Colonic mucosa (tissue), 4 donors: ENCODE data around the gene ATP8A1. TPM values are rescaled to one million over a fixed set of nuclear protein-coding genes. Genes with fewer than 3 reads are reported as not detected.
"Not testable (repeated sequence)": the region's sequence is repeated elsewhere in the genome, so short reads cannot be mapped to it uniquely, and the experiment has no call there.

Experiments
- DNase-seq: peaks from one replicate; pipeline ENCODE4 v3.0.0-alpha.2; 2020
- H3K27ac ChIP-seq: fragments of 200-600 bp; one replicate; pipeline ENCODE4 v1.8.0; 2021
- H3K27me3 ChIP-seq: fragments of 200-600 bp; one replicate; pipeline ENCODE4 v1.8.0; 2021
- H3K36me3 ChIP-seq: fragments of 200-600 bp; one replicate; pipeline ENCODE4 v1.8.0; 2021
- H3K4me1 ChIP-seq: fragments of 200-600 bp; one replicate; pipeline ENCODE4 v1.8.0; 2021; ENCODE audit warnings: mild to moderate bottlenecking
- H3K4me3 ChIP-seq: fragments of 200-600 bp; one replicate; pipeline ENCODE4 v1.8.0; 2021
- H3K9ac ChIP-seq, 2 donors: one replicate each; pipeline ENCODE4 v1.7.0; 2013; ENCODE audit warnings: control low read depth in 2 of 2, low read depth in 2 of 2, low read length in 2 of 2
- H3K9me3 ChIP-seq: fragments of 200-600 bp; one replicate; pipeline ENCODE4 v1.8.0; 2021
- intact Hi-C: fragments of 100-400 bp; cut with DNase I; formaldehyde crosslinking; loops from one replicate; pipeline ENCODE4 v1.14.1; 2022
- total RNA-seq, 2 donors: library from RNA; stranded (reverse); fragmentation: NEBNext Ultra II Directional in 1 of 2; extraction: Animal tissue kit (Norgen Biotek cat#: 25700) in 1 of 2; gene quantifications; one replicate each; pipeline ENCODE4 v1.2.1, GENCODE V29; 2021
- TF ChIP-seq, protein P1 (sequence below): fragments of 200-600 bp; IDR thresholded peaks from one replicate; pipeline ENCODE4 v1.8.0; 2022; ENCODE audit warnings: antibody characterized with exemption, mild to moderate bottlenecking
- donor health status: healthy.
- donor health status: DM: no; HTN: no; CAD: no.
- donor health status: DM: no; HTN: no; CAD: no.

Gene ATP8A1
- total RNA-seq = 10 to 100 TPM; 19.1 to 34.0 TPM

DNA sequence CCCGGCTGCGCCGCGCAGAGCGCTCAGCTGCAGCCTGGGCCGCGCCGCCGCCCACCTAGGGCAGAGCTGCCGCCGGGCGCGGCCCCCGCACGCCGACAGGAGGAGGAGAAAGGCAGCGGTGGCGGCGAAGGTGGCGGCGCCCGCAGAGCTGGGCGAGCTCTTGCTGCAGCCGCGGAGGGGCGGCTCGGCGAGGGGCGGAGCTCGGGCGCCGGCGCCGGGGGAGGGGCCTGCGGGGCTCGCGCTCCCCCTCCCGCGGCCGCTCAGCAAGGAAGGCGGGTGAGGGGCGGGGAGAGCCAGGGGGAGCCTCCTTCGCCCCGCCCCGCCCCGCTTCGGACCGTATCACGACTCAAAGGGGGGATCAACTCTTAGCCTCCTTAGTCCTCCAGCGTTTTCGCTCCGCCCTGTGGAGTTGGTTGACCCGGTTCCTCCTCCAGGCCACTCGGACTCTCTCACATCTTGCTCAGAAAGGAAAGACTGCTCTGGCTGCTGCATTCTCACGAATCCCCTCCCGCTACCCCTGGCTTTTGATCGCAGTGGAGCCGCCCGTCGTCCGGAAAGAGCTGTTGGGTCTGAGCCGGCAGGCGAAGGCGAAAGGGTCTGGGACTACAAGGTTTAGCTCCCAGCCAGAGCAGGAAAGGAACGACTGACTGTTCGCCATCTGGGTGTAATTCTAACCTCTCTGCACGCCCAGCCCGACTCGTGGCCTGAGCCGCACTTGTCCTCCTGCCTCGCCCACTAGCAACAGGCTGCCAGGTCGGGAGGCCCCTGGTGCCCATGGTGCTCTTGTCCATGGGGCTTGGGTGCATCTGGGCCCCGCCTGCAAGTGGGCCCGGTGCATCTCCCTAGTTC lies at the start of gene ATP8A1:
TSS of gene ATP8A1 (minus strand) at position 162 of the 849 bp plus-strand sequence. CDS start 232 bp downstream, outside the sequence.
- H3K36me3 ChIP-seq = no peaks in the 10 kb centered on the region
- H3K9ac ChIP-seq = peak within 1 kb of the TSS; percentile 82 to 86
- H3K4me1 ChIP-seq = peaks cover 3% of the 10 kb centered on the region
- H3K4me3 ChIP-seq = peak within 1 kb of the TSS; percentile 82
- peak within 1 kb of the TSS; percentile 88 for H3K27ac ChIP-seq
- TF ChIP-seq, protein P1, sequence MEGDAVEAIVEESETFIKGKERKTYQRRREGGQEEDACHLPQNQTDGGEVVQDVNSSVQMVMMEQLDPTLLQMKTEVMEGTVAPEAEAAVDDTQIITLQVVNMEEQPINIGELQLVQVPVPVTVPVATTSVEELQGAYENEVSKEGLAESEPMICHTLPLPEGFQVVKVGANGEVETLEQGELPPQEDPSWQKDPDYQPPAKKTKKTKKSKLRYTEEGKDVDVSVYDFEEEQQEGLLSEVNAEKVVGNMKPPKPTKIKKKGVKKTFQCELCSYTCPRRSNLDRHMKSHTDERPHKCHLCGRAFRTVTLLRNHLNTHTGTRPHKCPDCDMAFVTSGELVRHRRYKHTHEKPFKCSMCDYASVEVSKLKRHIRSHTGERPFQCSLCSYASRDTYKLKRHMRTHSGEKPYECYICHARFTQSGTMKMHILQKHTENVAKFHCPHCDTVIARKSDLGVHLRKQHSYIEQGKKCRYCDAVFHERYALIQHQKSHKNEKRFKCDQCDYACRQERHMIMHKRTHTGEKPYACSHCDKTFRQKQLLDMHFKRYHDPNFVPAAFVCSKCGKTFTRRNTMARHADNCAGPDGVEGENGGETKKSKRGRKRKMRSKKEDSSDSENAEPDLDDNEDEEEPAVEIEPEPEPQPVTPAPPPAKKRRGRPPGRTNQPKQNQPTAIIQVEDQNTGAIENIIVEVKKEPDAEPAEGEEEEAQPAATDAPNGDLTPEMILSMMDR = no peak
- no peaks in the 10 kb centered on the region for H3K27me3 ChIP-seq
- no peaks in the 10 kb centered on the region for H3K9me3 ChIP-seq
- intact Hi-C loops = loop anchor here (10.0 kb wide), 1 partner anchor 82 kb away; no protein-coding TSS in a partner anchor
- peak; percentile 94 for DNase-seq

GRCh38 chr4:42706086-42706485 lies 49.2 kb upstream of the ATP8A1 start:
- H3K27ac ChIP-seq = no peak overlapping the region
- H3K9ac ChIP-seq = no peak overlapping the region
- H3K4me3 ChIP-seq = no peak overlapping the region
- intact Hi-C loops = no loop called here
- H3K9me3 ChIP-seq = no peaks in the 10 kb centered on the region
- H3K27me3 ChIP-seq = no peaks in the 10 kb centered on the region
- no peaks in the 10 kb centered on the region for H3K4me1 ChIP-seq
- TF ChIP-seq, protein P1 = no peak
- no peaks in the 10 kb centered on the region for H3K36me3 ChIP-seq
- DNase-seq = no peak

GRCh38 chr4:42703813-42704212 lies 46.9 kb upstream of the ATP8A1 start:
- intact Hi-C loops = no loop called here
- Histone ChIP-seq H3K27ac (no peak overlapping the region), H3K36me3 (no peaks in the 10 kb centered on the region), H3K9ac (no peak overlapping the region), H3K4me3 (no peak overlapping the region), H3K27me3 (no peaks in the 10 kb centered on the region), H3K4me1 (no peaks in the 10 kb centered on the region), H3K9me3 (no peaks in the 10 kb centered on the region)
- TF ChIP-seq, protein P1 = no peak
- no peak for DNase-seq

DNA sequence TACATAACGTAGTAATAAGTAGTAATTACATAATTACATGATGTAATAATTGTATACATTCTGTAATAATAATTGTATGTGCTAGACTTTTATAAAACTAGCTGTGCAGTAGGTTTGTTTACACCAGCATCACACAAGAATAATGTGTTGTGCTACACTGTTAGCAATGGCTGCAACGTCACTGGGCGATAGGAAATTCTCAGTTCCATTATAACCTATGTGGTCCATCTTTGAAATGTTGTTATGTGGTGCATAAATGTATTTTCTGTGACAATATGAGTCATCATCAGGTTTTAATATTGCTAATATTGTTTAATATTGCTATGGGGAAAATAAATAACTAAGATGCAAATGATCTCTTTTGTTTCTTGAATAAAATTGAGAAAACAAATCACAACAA lies 46.0 kb upstream of the ATP8A1 start:
- Histone ChIP-seq H3K27ac (no peak overlapping the region), H3K9ac (no peak overlapping the region), H3K36me3 (no peaks in the 10 kb centered on the region), H3K4me1 (no peaks in the 10 kb centered on the region), H3K27me3 (no peaks in the 10 kb centered on the region), H3K4me3 (no peak overlapping the region), H3K9me3 (no peaks in the 10 kb centered on the region)
- TF ChIP-seq, protein P1 = no peak
- no peak for DNase-seq
- intact Hi-C loops = no loop called here

GRCh38 chr4:42701780-42702179 lies 44.9 kb upstream of the ATP8A1 start:
- H3K27ac ChIP-seq, H3K36me3 ChIP-seq, DNase-seq, H3K9me3 ChIP-seq, intact Hi-C loops, H3K27me3 ChIP-seq, H3K4me3 ChIP-seq, H3K9ac ChIP-seq, H3K4me1 ChIP-seq: not testable (repeated sequence)

DNA sequence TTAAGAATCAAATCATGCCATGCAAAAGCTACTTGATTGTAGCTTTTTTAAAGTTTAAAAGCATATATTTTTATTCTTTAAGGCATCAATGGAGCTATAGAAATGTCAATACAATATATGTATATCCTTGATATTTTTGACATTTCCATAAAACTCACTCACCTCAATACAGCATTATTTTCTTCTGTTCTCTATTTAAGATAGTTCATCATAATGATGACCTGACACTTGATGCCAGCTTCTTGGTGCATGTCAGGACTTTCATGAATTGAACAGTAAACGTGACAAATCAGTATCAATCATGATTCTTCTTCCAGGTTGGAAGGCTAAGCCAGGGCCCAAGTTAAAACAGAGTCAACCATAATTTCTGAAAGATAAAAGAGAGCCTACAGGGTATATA lies 33.6 kb upstream of the ATP8A1 start:
- Histone ChIP-seq H3K36me3 (no peaks in the 10 kb centered on the region), H3K27ac (no peak overlapping the region), H3K9me3 (no peaks in the 10 kb centered on the region), H3K27me3 (no peaks in the 10 kb centered on the region), H3K9ac (no peak overlapping the region), H3K4me3 (no peak overlapping the region), H3K4me1 (no peaks in the 10 kb centered on the region)
- TF ChIP-seq, protein P1 = no peak
- intact Hi-C loops = no loop called here
- no peak for DNase-seq
